Parathyroid adenoma (tissue), 2 donors: ENCODE data around the gene NANS.
"Not testable (repeated sequence)": the region's sequence is repeated elsewhere in the genome, so short reads cannot be mapped to it uniquely, and the experiment has no call there.

Experiments used
- H2AFZ ChIP-seq: fragments of 300-600 bp; sonication (generic); one replicate; pipeline ENCODE4 v1.7.0; 2017; ENCODE audit warnings: antibody characterized with exemption, mild to moderate bottlenecking
- H3K27ac ChIP-seq: fragments of 300-600 bp; sonication (generic); one replicate; pipeline ENCODE4 v1.7.0; 2017
- H3K27me3 ChIP-seq: fragments of 300-600 bp; sonication (generic); one replicate; pipeline ENCODE4 v1.7.0; 2017; ENCODE audit warnings: low read length; ENCODE audit not compliant: control insufficient read depth, insufficient read depth
- H3K36me3 ChIP-seq: fragments of 300-600 bp; sonication (generic); one replicate; pipeline ENCODE4 v1.7.0; 2017; ENCODE audit warnings: low read length; ENCODE audit not compliant: control insufficient read depth, insufficient read depth
- H3K4me1 ChIP-seq: fragments of 300-600 bp; sonication (generic); one replicate; pipeline ENCODE4 v1.7.0; 2017; ENCODE audit warnings: control low read depth
- H3K4me2 ChIP-seq: fragments of 300-600 bp; sonication (generic); one replicate; pipeline ENCODE4 v1.7.0; 2017; ENCODE audit warnings: low read length
- H3K4me3 ChIP-seq: fragments of 300-600 bp; sonication (generic); one replicate; pipeline ENCODE4 v1.7.0; 2017; ENCODE audit warnings: low read depth, low read length
- H3K79me2 ChIP-seq: fragments of 300-600 bp; sonication (generic); one replicate; pipeline ENCODE4 v1.7.0; 2017; ENCODE audit warnings: control low read depth
- H3K9ac ChIP-seq: fragments of 300-600 bp; sonication (generic); one replicate; pipeline ENCODE4 v1.7.0; 2017; ENCODE audit warnings: mild to moderate bottlenecking
- H3K9me3 ChIP-seq: fragments of 300-600 bp; sonication (generic); one replicate; pipeline ENCODE4 v1.7.0; 2017; ENCODE audit warnings: low read length; ENCODE audit not compliant: control insufficient read depth
- TF ChIP-seq, protein P1 (sequence below): fragments of 300-600 bp; sonication (generic); IDR thresholded peaks from one replicate; pipeline ENCODE4 v1.7.0; 2017; ENCODE audit warnings: antibody characterized with exemption, mild to moderate bottlenecking
- donor health status: primary hyperparathyroidism.

The NANS gene

DNA sequence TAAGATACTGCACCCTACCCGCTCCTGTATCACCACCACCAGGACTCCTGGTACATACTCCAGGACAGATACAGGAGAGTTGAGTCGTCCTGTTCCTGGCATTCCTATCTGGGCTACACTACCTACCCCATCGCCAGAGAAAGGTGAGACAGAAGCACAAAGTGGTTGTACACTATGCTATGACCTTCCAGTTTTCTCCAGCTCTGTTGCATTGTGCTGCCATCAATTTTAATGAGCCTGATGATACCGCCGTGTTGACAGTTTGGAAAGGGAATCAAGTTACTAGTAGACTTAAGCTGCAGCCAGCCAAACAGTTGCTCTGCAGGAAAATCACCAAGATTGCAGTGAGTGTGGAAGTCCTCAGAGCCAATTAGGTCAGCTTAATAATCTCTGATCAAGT lies 38.2 kb upstream of the NANS start:
- no peak overlapping the region for H3K9ac ChIP-seq
- H3K4me1 ChIP-seq, result no peaks in the 10 kb centered on the region
- no peaks in the 10 kb centered on the region for H3K36me3 ChIP-seq
- H3K9me3 ChIP-seq, result no peaks in the 10 kb centered on the region
- H3K4me3 ChIP-seq, result no peak overlapping the region
- H3K4me2 ChIP-seq, result no peak overlapping the region
- no peaks in the 10 kb centered on the region for H3K27me3 ChIP-seq
- TF ChIP-seq, protein P1, sequence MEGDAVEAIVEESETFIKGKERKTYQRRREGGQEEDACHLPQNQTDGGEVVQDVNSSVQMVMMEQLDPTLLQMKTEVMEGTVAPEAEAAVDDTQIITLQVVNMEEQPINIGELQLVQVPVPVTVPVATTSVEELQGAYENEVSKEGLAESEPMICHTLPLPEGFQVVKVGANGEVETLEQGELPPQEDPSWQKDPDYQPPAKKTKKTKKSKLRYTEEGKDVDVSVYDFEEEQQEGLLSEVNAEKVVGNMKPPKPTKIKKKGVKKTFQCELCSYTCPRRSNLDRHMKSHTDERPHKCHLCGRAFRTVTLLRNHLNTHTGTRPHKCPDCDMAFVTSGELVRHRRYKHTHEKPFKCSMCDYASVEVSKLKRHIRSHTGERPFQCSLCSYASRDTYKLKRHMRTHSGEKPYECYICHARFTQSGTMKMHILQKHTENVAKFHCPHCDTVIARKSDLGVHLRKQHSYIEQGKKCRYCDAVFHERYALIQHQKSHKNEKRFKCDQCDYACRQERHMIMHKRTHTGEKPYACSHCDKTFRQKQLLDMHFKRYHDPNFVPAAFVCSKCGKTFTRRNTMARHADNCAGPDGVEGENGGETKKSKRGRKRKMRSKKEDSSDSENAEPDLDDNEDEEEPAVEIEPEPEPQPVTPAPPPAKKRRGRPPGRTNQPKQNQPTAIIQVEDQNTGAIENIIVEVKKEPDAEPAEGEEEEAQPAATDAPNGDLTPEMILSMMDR, result no peak
- no peak overlapping the region for H3K27ac ChIP-seq
- H3K79me2 ChIP-seq, result no peaks in the 10 kb centered on the region
- H2AFZ ChIP-seq, result no peak overlapping the region

DNA sequence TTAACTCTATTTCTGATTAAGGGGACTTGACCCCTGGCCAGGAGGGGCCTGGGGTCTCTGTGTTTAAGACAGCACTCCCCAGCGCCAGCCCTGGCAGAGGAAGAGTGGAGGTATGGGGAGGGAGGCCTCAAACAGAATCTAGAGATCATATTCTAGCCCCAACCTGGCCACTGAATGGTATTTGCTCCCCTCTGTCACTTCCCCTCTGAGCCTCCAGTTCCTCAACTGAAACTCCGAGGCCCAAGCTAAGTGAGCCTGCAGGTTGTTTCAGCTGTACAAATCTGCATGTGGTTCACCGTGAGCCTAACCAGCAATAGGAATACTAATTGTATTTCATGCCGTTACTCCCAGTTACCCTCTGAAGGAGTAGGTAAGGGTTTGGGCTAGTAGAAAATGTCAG lies 37.4 kb upstream of the NANS start:
- TF ChIP-seq, protein P1, result no peak
- Histone ChIP-seq H3K79me2 (no peaks in the 10 kb centered on the region), H3K9me3 (no peaks in the 10 kb centered on the region), H3K9ac (no peak overlapping the region), H3K4me2 (no peak overlapping the region), H3K4me1 (no peaks in the 10 kb centered on the region), H2AFZ (no peak overlapping the region), H3K4me3 (no peak overlapping the region), H3K36me3 (no peaks in the 10 kb centered on the region), H3K27ac (no peak overlapping the region), H3K27me3 (no peaks in the 10 kb centered on the region)

DNA sequence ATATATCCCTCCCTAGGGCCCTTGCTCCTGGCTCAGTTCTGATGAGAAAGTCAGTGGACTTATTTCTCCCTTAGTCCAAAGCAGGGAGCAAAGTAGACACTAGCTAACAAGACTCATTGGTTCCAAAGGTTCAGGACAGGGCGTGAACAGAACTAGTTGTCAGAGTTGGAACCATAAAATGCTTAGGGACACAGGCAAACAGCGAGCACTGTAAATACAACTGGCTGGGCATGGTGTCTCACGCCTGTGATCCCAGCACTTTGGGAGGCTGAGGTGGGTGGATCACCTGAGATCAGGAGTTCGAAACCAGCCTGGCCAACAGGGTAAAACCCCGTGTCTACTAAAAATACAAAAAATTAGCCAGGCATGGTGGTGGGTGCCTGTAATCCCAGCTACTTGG lies 36.7 kb upstream of the NANS start:
- not testable (repeated sequence) for H3K9ac ChIP-seq, H3K4me3 ChIP-seq, H3K27me3 ChIP-seq, H3K4me1 ChIP-seq, H3K79me2 ChIP-seq, H3K4me2 ChIP-seq, H2AFZ ChIP-seq, H3K27ac ChIP-seq, H3K36me3 ChIP-seq, H3K9me3 ChIP-seq

DNA sequence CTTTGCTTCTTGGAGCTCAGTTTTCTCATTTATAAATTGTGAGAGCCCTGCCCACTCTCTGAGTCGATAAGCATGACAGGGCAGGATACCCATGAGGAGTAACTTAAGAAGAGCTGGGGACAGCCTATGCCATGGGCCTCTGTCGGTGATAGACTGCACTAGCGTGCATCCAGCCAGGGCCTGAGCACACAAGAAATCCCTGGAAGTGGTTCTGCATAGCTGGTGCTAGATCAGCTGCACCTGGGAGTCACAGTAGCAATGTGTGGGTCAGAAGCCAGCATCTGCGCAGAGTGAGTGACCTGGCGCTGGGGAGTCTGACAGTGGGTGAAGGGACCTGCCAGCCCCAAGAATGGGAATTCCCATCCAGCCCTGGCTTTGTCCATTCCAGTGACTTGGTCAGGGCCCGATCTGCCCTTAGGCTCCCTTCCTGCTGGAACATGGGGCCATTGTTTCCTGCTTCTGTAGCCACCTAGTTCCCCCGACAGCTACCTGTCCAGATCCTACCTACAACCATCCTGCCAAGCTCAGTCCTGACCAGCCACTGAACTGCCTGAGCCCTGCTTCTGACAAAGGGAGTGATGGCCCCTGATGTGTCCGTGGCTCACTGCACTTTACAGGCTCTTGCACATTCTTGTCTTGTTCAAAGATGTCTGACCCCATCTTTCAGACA lies 35.9 kb upstream of the NANS start:
- Histone ChIP-seq H3K27ac (no peak overlapping the region), H3K9ac (no peak overlapping the region), H3K27me3 (no peaks in the 10 kb centered on the region), H3K9me3 (no peaks in the 10 kb centered on the region), H3K4me3 (no peak overlapping the region), H3K36me3 (no peaks in the 10 kb centered on the region), H2AFZ (no peak overlapping the region), H3K4me2 (no peak overlapping the region), H3K79me2 (no peaks in the 10 kb centered on the region), H3K4me1 (no peaks in the 10 kb centered on the region)
- TF ChIP-seq, protein P1, result no peak

DNA sequence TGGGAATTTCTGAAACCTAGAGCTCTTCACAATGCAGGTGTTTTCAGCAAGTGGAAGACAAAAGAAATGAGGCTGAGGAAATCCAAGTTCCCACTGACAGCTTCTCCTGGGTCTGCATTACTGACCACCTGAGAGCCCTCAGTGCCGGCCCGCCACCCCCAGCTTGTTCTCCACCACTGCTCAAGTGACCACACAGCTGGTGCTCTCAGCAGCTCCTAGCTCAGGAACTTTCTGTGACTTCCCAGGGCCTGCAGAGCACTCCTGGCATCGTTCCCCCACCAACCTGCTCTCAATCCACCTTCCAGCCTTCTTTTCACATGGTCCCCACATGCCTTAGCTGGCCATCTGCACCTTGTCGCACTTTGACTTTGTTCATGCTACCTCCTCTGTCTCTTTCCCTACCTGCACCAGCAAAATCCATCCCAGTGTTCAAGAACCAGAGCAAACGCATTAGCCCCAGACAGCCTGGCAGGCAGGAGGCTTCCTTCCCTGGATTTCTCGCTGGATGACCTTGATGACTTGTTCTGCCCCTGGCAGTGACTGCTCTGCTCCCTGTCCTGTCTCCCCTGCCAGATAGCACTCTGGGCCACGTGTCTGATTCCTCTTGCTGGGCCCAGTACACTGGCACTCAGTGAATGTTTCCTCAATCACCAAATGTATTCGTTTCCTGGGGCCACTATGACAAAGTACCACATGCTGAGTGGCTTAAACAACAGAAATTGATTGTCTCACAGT lies 35.1 kb upstream of the NANS start:
- H3K36me3 ChIP-seq, result no peaks in the 10 kb centered on the region
- TF ChIP-seq, protein P1, result no peak
- no peaks in the 10 kb centered on the region for H3K9me3 ChIP-seq
- no peak overlapping the region for H3K4me3 ChIP-seq
- no peak overlapping the region for H3K4me2 ChIP-seq
- no peak overlapping the region for H2AFZ ChIP-seq
- H3K27ac ChIP-seq, result no peak overlapping the region
- H3K27me3 ChIP-seq, result no peaks in the 10 kb centered on the region
- no peaks in the 10 kb centered on the region for H3K4me1 ChIP-seq
- no peaks in the 10 kb centered on the region for H3K79me2 ChIP-seq
- H3K9ac ChIP-seq, result no peak overlapping the region
